Common myeloid progenitor, CD34-positive (primary cell): ENCODE results near the gene E4F1.
"Not testable (repeated sequence)": the region's sequence is repeated elsewhere in the genome, so short reads cannot be mapped to it uniquely, and the experiment has no call there.

Experiments
- CTCF ChIA-PET: fragments of 350-600 bp; sonication (Branson Sonifier 250); formaldehyde crosslinking; loops from one replicate; lab custom pipeline; 2021; ENCODE audit warnings: antibody characterized with exemption; lab: Charles Lee
- POLR2A ChIA-PET: fragments of 350-600 bp; sonication (Branson Sonifier 250); formaldehyde crosslinking; loops from one replicate; lab custom pipeline; 2021; ENCODE audit warnings: antibody characterized with exemption; lab: Charles Lee
- DNase-seq, 3 donors: peaks; one replicate each; pipeline versions ENCODE4 v3.0.0 to v3.0.0-alpha.2; 2013
- H3K27ac ChIP-seq, 2 experiments: 1 replicate in 1 of 2; 2 replicates in 1 of 2; pipeline ENCODE4 v1.7.0; 2013; ENCODE audit warnings: inconsistent platforms in 2 of 2, low read length in 2 of 2, mild to moderate bottlenecking in 2 of 2, low read depth in 1 of 2, moderate library complexity in 1 of 2; ENCODE audit not compliant: severe bottlenecking in 2 of 2, insufficient read depth in 1 of 2, poor library complexity in 1 of 2
- H3K27me3 ChIP-seq, 5 experiments: replicated peaks in 2 of 5; 1 replicate in 3 of 5; 2 replicates in 2 of 5; pipeline versions ENCODE4 v1.6.1 to v1.7.0; 2013; ENCODE audit warnings: low read length in 4 of 5, mild to moderate bottlenecking in 2 of 5, moderate library complexity in 2 of 5, inconsistent platforms in 1 of 5; ENCODE audit not compliant: insufficient read depth in 5 of 5, control insufficient read depth in 4 of 5
- H3K36me3 ChIP-seq, 4 experiments: 1 replicate in 2 of 4; 2 replicates in 2 of 4; pipeline versions ENCODE4 v1.6.1 to v1.7.0; 2013; ENCODE audit warnings: low read length in 3 of 4, control low read depth in 1 of 4, mild to moderate bottlenecking in 1 of 4; ENCODE audit not compliant: control insufficient read depth in 4 of 4, insufficient read depth in 4 of 4
- H3K4me1 ChIP-seq, 4 experiments: 1 replicate in 3 of 4; 2 replicates in 1 of 4; pipeline versions ENCODE4 v1.6.1 to v1.7.1; 2013; ENCODE audit warnings: low read length in 3 of 4, mild to moderate bottlenecking in 3 of 4, control low read depth in 1 of 4, inconsistent platforms in 1 of 4, moderate library complexity in 1 of 4; ENCODE audit not compliant: control insufficient read depth in 4 of 4, insufficient read depth in 4 of 4; ENCODE audit errors: control extremely low read depth in 1 of 4
- H3K4me3 ChIP-seq, 7 experiments: 1 replicate in 4 of 7; 2 replicates in 3 of 7; pipeline versions ENCODE4 v1.5.1 to v1.7.0; 2013; ENCODE audit warnings: mild to moderate bottlenecking in 7 of 7, low read length in 6 of 7, moderate library complexity in 6 of 7, inconsistent platforms in 2 of 7, low read depth in 2 of 7, control low read depth in 1 of 7; ENCODE audit not compliant: insufficient read depth in 4 of 7, control insufficient read depth in 1 of 7; ENCODE audit errors: extremely low read depth in 1 of 7
- H3K9me3 ChIP-seq, 5 experiments: 1 replicate in 4 of 5; 2 replicates in 1 of 5; pipeline versions ENCODE4 v1.6.1 to v1.7.1; 2013; ENCODE audit warnings: low read length in 4 of 5, mild to moderate bottlenecking in 2 of 5, inconsistent platforms in 1 of 5, low read depth in 1 of 5, moderate library complexity in 1 of 5; ENCODE audit not compliant: control insufficient read depth in 4 of 5, insufficient read depth in 2 of 5; ENCODE audit errors: control extremely low read depth in 1 of 5
- WGBS: methylation state at CpG from one replicate; pipeline ENCODE4 v1.1.5; 2013; ENCODE audit not compliant: insufficient coverage; 5-methylcytosine and 5-hydroxymethylcytosine counted together

Gene E4F1

GRCh38 chr16:2237102-2237482 lies 13.7 kb downstream of the E4F1 start:
- no peak overlapping the region for H3K27ac ChIP-seq
- peaks cover 0 to 43% (median 12%) of the 10 kb centered on the region in 5 experiments for H3K27me3 ChIP-seq
- H3K4me3 ChIP-seq: peak overlapping the region in 3 of 7 experiments; percentile 40 to 48 (median 45)
- DNase-seq: no peak
- POLR2A ChIA-PET: no interaction called here
- CTCF ChIA-PET: no interaction called here
- H3K36me3 ChIP-seq: peaks cover 4 to 42% (median 23%) of the 10 kb centered on the region in 4 experiments
- H3K9me3 ChIP-seq: no peaks in the 10 kb centered on the region
- H3K4me1 ChIP-seq: peaks cover 0 to 18% (median 8%) of the 10 kb centered on the region in 4 experiments
- 8% methylated on average over 37 of the region's 40 CpGs for WGBS

DNA sequence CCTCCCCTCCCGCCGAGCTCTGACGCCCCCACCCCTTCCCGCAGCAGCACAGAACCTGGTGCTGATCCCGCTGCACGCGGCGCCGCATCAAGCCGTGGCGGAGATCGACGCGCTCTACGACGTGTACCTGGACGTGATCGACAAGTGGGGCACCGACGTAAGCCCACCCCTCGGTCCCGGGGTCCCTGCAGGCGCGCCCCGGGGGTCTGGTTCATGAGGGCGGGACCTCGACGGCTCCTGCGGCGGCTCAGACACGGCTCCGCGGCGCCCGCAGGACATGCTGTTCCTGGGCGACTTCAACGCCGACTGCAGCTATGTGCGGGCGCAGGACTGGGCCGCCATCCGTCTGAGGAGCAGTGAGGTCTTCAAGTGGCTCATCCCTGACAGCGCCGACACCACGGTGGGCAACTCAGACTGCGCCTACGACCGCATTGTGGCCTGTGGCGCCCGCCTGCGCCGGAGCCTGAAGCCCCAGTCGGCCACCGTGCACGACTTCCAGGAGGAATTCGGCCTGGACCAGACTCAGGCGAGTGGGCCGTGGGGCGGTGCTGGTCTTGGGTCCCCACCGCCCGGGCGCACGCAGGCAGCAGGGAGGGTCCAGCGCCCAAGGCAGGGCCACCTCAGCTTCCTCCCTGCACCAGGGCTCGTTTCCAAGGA lies 14.2 kb downstream of the E4F1 start:
- ChIA-PET POLR2A (interaction anchor here (0.8 to 1.1 kb wide), 2 partner anchors 250 to 1603 kb away, joined by 3 to 4 read pairs; no protein-coding TSS in a partner anchor), CTCF (interaction anchor here (1.5 to 1.8 kb wide), 2 partner anchors 12 to 14 kb away, joined by 7 to 8 read pairs; partner anchors contain the start of gene ECI1)
- Histone ChIP-seq H3K4me3 (peak overlapping the region in 1 of 7 experiments; percentile 23), H3K4me1 (peaks cover 0 to 18% (median 8%) of the 10 kb centered on the region in 4 experiments), H3K9me3 (no peaks in the 10 kb centered on the region), H3K27me3 (peaks cover 0 to 43% (median 12%) of the 10 kb centered on the region in 5 experiments), H3K27ac (no peak overlapping the region), H3K36me3 (peaks cover 4 to 42% (median 22%) of the 10 kb centered on the region in 4 experiments)
- WGBS: 17% methylated on average over 54 of the region's 65 CpGs
- DNase-seq: no peak

- Histone ChIP-seq H3K4me1 (peaks cover 0 to 18% (median 8%) of the 10 kb centered on the region in 4 experiments), H3K27me3 (peaks cover 0 to 43% (median 12%) of the 10 kb centered on the region in 5 experiments), H3K27ac (no peak overlapping the region), H3K36me3 (peaks cover 2 to 42% (median 24%) of the 10 kb centered on the region in 4 experiments), H3K4me3 (no peak overlapping the region), H3K9me3 (no peaks in the 10 kb centered on the region)
- CTCF ChIA-PET: interaction anchor here (1.5 to 1.8 kb wide), 2 partner anchors 12 to 14 kb away, joined by 7 to 8 read pairs; partner anchors contain the start of gene ECI1
- POLR2A ChIA-PET: interaction anchor here (0.8 to 1.1 kb wide), 4 partner anchors 9 to 1603 kb away, joined by 3 to 4 read pairs (median 3); no protein-coding TSS in a partner anchor
- no peak for DNase-seq
- 74% methylated on average over 13 of the region's 18 CpGs for WGBS
These were observed 14.9 kb downstream of the E4F1 start for GRCh38 chr16:2238150-2238837.

- no peaks in the 10 kb centered on the region for H3K9me3 ChIP-seq
- no peak overlapping the region for H3K27ac ChIP-seq
- peaks cover 0 to 18% (median 8%) of the 10 kb centered on the region in 4 experiments for H3K4me1 ChIP-seq
- ChIA-PET CTCF (interaction anchor here (1.5 to 1.8 kb wide), 2 partner anchors 13 kb away, joined by 7 to 8 read pairs; partner anchors contain the start of gene ECI1), POLR2A (interaction anchor here (0.8 to 1.1 kb wide), 3 partner anchors 9 to 1602 kb away, joined by 3 read pairs; no protein-coding TSS in a partner anchor)
- H3K4me3 ChIP-seq: no peak overlapping the region
- peaks cover 0 to 43% (median 12%) of the 10 kb centered on the region in 5 experiments for H3K27me3 ChIP-seq
- WGBS: 96% methylated on average over 15 of the region's 15 CpGs
- peaks cover 3 to 43% (median 21%) of the 10 kb centered on the region in 4 experiments for H3K36me3 ChIP-seq
- DNase-seq: no peak
These were observed 15.7 kb downstream of the E4F1 start for GRCh38 chr16:2238838-2239675.

DNA sequence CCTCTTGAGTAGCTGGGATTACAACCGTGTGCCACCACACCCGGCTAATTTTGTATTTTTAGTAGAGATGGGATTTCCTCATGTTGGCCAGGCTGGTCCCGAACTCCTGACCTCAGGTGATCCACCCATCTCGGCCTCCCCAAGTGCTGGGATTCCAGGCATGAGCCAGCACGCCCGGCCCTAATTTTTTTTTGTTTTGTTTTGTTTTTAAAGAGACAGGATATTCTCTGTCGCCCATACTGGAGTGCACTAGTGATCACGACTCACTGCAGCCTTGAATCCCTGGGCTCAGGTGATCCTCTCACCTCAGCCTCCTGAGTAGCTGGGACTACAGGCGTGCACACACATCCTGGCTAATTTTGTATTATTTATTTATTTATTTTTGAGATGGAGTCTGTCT lies 16.9 kb downstream of the E4F1 start:
- Histone ChIP-seq H3K4me1 (peaks cover 0 to 18% (median 8%) of the 10 kb centered on the region in 4 experiments), H3K27me3 (peaks cover 0 to 36% (median 12%) of the 10 kb centered on the region in 5 experiments), H3K36me3 (peaks cover 2 to 43% (median 23%) of the 10 kb centered on the region in 4 experiments)
- CTCF ChIA-PET: interaction anchor here (1.0 kb wide), 1 partner anchor 9 kb away, joined by 3 read pairs; no protein-coding TSS in a partner anchor
- H3K27ac ChIP-seq, POLR2A ChIA-PET, DNase-seq, H3K4me3 ChIP-seq, H3K9me3 ChIP-seq: not testable (repeated sequence)
- WGBS: 92% methylated on average over 5 of the region's 9 CpGs

GRCh38 chr16:2242598-2242997 lies 19.2 kb downstream of the E4F1 start:
- H3K4me1 ChIP-seq: peaks cover 0 to 3% (median 1%) of the 10 kb centered on the region in 4 experiments
- DNase-seq: no peak
- peaks cover 0 to 13% (median 2%) of the 10 kb centered on the region in 5 experiments for H3K27me3 ChIP-seq
- ChIA-PET CTCF (interaction anchor here (0.9 to 1.2 kb wide), 2 partner anchors 9 to 171 kb away, joined by 3 to 4 read pairs; no protein-coding TSS in a partner anchor), POLR2A (no interaction called here)
- H3K4me3 ChIP-seq: no peak overlapping the region
- H3K27ac ChIP-seq: no peak overlapping the region
- H3K36me3 ChIP-seq: peaks cover 10 to 48% (median 34%) of the 10 kb centered on the region in 4 experiments
- no peaks in the 10 kb centered on the region for H3K9me3 ChIP-seq
- 91% methylated on average over 8 of the region's 11 CpGs for WGBS
